WTC11 (cell line): Measurements from ENCODE around the gene CACNA2D3. TPM values are rescaled to one million over a fixed set of nuclear protein-coding genes. Genes with fewer than 3 reads are reported as not detected.

Experiments used
- ATAC-seq: fragments of 200-7000 bp; cut with Tn5 transposase; 2 replicates; pipeline ENCODE4 v1.10.0; 2021; ENCODE audit warnings: mild to moderate bottlenecking, moderate library complexity
- CTCF ChIA-PET: fragments of 300-600 bp; sonication (Branson Sonifier 250); formaldehyde crosslinking; loops from one replicate; lab custom pipeline; 2021; ENCODE audit warnings: antibody characterized with exemption; lab: Charles Lee
- POLR2A ChIA-PET: fragments of 350-600 bp; sonication (Branson Sonifier 250); formaldehyde crosslinking; loops from one replicate; lab custom pipeline; 2021; ENCODE audit warnings: antibody characterized with exemption; lab: Charles Lee
- DNase-seq: peaks from one replicate; pipeline ENCODE4 v3.0.0; 2021; ENCODE audit warnings: low spot score
- H3K27ac Mint-ChIP-seq: 2 replicates; pipeline ENCODE4 v1.8.0; 2021; ENCODE audit warnings: mixed read lengths
- H3K27me3 Mint-ChIP-seq: 2 replicates; pipeline ENCODE4 v1.8.0; 2021; ENCODE audit warnings: low read depth, mild to moderate bottlenecking, moderate library complexity, mixed read lengths
- H3K36me3 Mint-ChIP-seq: 2 replicates; pipeline ENCODE4 v1.8.0; 2021; ENCODE audit warnings: mixed read lengths
- H3K4me1 Mint-ChIP-seq: 2 replicates; pipeline ENCODE4 v1.8.0; 2022; ENCODE audit warnings: mixed read lengths
- H3K4me3 Mint-ChIP-seq: 2 replicates; pipeline ENCODE4 v1.8.0; 2021; ENCODE audit warnings: mild to moderate bottlenecking, moderate library complexity, mixed read lengths
- H3K9me3 Mint-ChIP-seq: 2 replicates; pipeline ENCODE4 v1.8.0; 2021; ENCODE audit warnings: mixed read lengths
- AFF4 ChIP-seq: sonication (generic); formaldehyde crosslinking; IDR thresholded peaks from 2 replicates; pipeline ENCODE4 v1.8.1; 2023; ENCODE audit warnings: mild to moderate bottlenecking, missing genetic modification reagents, borderline replicate concordance
- ARID4B ChIP-seq: sonication (generic); formaldehyde crosslinking; IDR thresholded peaks from 2 replicates; pipeline ENCODE4 v1.8.0; 2023; ENCODE audit warnings: missing genetic modification reagents, mild to moderate bottlenecking, borderline replicate concordance
- EMX1 ChIP-seq: fragments of 250-450 bp; sonication (Bioruptor Pico); IDR thresholded peaks from 2 replicates; pipeline ENCODE4 v1.8.0; 2021; ENCODE audit warnings: mild to moderate bottlenecking
- FOXK1 ChIP-seq: sonication (generic); formaldehyde crosslinking; IDR thresholded peaks from 2 replicates; pipeline ENCODE4 v1.8.0; 2022; ENCODE audit warnings: mild to moderate bottlenecking, moderate library complexity, missing genetic modification reagents
- MLX ChIP-seq: sonication (generic); formaldehyde crosslinking; IDR thresholded peaks from 2 replicates; pipeline ENCODE4 v1.8.1; 2023; ENCODE audit warnings: mild to moderate bottlenecking, missing genetic modification reagents, moderate library complexity
- OVOL2 ChIP-seq: fragments of 250-450 bp; sonication (Bioruptor Pico); IDR thresholded peaks from 2 replicates; pipeline ENCODE4 v1.9.0; 2021; ENCODE audit warnings: mild to moderate bottlenecking, borderline replicate concordance
- PRDM15 ChIP-seq: sonication (generic); formaldehyde crosslinking; IDR thresholded peaks from 2 replicates; pipeline ENCODE4 v1.8.0; 2022; ENCODE audit warnings: missing genetic modification reagents
- TCF7 ChIP-seq: sonication (generic); formaldehyde crosslinking; IDR thresholded peaks from 2 replicates; pipeline ENCODE4 v1.8.0; 2022; ENCODE audit warnings: mild to moderate bottlenecking, low read depth, missing genetic modification reagents, moderate library complexity
- ZBTB21 ChIP-seq: sonication (generic); formaldehyde crosslinking; IDR thresholded peaks from 2 replicates; pipeline ENCODE4 v1.8.1; 2023; ENCODE audit warnings: mild to moderate bottlenecking, missing genetic modification reagents, borderline replicate concordance
- ZBTB43 ChIP-seq: sonication (generic); formaldehyde crosslinking; IDR thresholded peaks from 2 replicates; pipeline ENCODE4 v1.8.1; 2023; ENCODE audit warnings: mild to moderate bottlenecking, missing genetic modification reagents
- ZNF281 ChIP-seq: sonication (generic); formaldehyde crosslinking; IDR thresholded peaks from 2 replicates; pipeline ENCODE4 v1.8.0; 2023; ENCODE audit warnings: mild to moderate bottlenecking, missing genetic modification reagents
- ZNF396 ChIP-seq: fragments of 250-450 bp; sonication (Bioruptor Pico); IDR thresholded peaks from 2 replicates; pipeline ENCODE4 v1.8.0; 2021; ENCODE audit warnings: mild to moderate bottlenecking, moderate library complexity, borderline replicate concordance
- ZSCAN18 ChIP-seq: fragments of 250-450 bp; sonication (Bioruptor Pico); IDR thresholded peaks from 2 replicates; pipeline ENCODE4 v2.1.2; 2022; ENCODE audit warnings: mild to moderate bottlenecking, moderate library complexity
- total RNA-seq: library from RNA; stranded (reverse); gene quantifications from 3 replicates; pipeline ENCODE4 v1.2.3, GENCODE V29; 2021

Gene CACNA2D3
- total RNA-seq, 1 experiment from 2014 or later: 5.0 TPM

- TF ChIP-seq ZSCAN18: no peak
- no peak for TF ChIP-seq ZNF396 (CRISPR knock-in tag)
- no peak for TF ChIP-seq ZBTB21 (CRISPR knock-in tag)
- TF ChIP-seq EMX1 (CRISPR knock-in tag): no peak
These were observed 55.5 kb downstream of the CACNA2D3 start (continued) for GRCh38 chr3:54177816-54178215.

GRCh38 chr3:54178376-54178775 is 56.0 kb downstream of the CACNA2D3 start:
- CTCF ChIA-PET: interaction anchor here (0.6 kb wide), 1 partner anchor 30 kb away, joined by 4 read pairs; no protein-coding TSS in a partner anchor
- ATAC-seq (no peak), DNase-seq (no peak)
- Mint-ChIP-seq H3K27me3 (no peaks in the 10 kb centered on the region), H3K4me3 (no peak overlapping the region), H3K36me3 (no peaks in the 10 kb centered on the region), H3K4me1 (peaks cover 16% of the 10 kb centered on the region), H3K9me3 (no peaks in the 10 kb centered on the region; the same call in 1 of the 2 replicates), H3K27ac (no peak overlapping the region)
- POLR2A ChIA-PET: no interaction called here
- TF ChIP-seq PRDM15 (CRISPR knock-in tag): no peak
- no peak for TF ChIP-seq ZNF396 (CRISPR knock-in tag)
- TF ChIP-seq MLX (CRISPR knock-in tag): no peak
- no peak for TF ChIP-seq TCF7 (CRISPR knock-in tag)
- no peak for TF ChIP-seq ZSCAN18
- no peak for TF ChIP-seq ZBTB43 (CRISPR knock-in tag)
- TF ChIP-seq OVOL2 (CRISPR knock-in tag): no peak
- no peak for TF ChIP-seq FOXK1
- TF ChIP-seq ARID4B (CRISPR knock-in tag): no peak
- TF ChIP-seq AFF4 (CRISPR knock-in tag): no peak
- TF ChIP-seq ZNF281 (CRISPR knock-in tag): no peak
